Liver (tissue), 3 donors: ENCODE results near the gene SOX6.

Source experiments
- RXRA ChIP-seq, 2 donors: IDR thresholded peaks; 2 replicates each; pipeline ENCODE4 v1.6.1; 2017 to 2018; ENCODE audit warnings: antibody characterized with exemption in 2 of 2, mild to moderate bottlenecking in 1 of 2
- SP1 ChIP-seq: IDR thresholded peaks from 2 replicates; pipeline ENCODE4 v1.6.1; 2018; ENCODE audit warnings: antibody characterized with exemption, mild to moderate bottlenecking
- TAF1 ChIP-seq: conservative IDR thresholded peaks from 2 replicates; pipeline ENCODE4 v1.6.1; 2016; ENCODE audit warnings: antibody characterized with exemption, mild to moderate bottlenecking
- TF ChIP-seq, protein P1 (sequence below): fragments of 150-350 bp; IDR thresholded peaks from 2 replicates; pipeline ENCODE4 v1.5.1; 2017; ENCODE audit warnings: improper control_type of control experiment, low read depth, low read length; ENCODE audit not compliant: missing input control
- TF ChIP-seq, protein P2 (sequence below): IDR thresholded peaks from 2 replicates; pipeline ENCODE4 v1.6.1; 2016; ENCODE audit warnings: antibody characterized with exemption, mild to moderate bottlenecking
- TF ChIP-seq, protein P3 (sequence below): IDR thresholded peaks from 2 replicates; pipeline ENCODE4 v1.6.1; 2016; ENCODE audit warnings: antibody characterized with exemption
- TF ChIP-seq, protein P4 (sequence below): IDR thresholded peaks from 2 replicates; pipeline ENCODE4 v1.6.1; 2016; ENCODE audit warnings: antibody characterized with exemption
- donor health status: healthy.
- donor health status: healthy.

DNA sequence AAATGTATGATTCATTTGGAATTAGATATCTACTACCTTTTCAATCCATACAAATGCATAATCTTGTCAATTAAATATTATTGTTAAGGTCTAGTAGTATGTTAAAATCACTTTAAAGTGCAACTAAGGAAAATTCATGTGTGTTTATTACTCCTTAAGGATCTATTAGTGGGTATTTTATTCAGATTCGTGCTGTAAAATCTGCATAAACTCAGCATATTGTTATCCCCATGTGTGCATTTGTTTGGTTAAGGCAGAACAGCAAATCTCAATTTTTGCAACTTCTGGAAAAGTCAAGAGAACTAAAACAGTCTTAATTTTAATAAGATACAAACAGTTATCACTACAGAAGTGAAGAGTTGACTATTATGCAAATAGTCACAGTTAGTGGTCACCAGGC, 234.5 kb downstream of the SOX6 start:
- TF ChIP-seq, protein P1, sequence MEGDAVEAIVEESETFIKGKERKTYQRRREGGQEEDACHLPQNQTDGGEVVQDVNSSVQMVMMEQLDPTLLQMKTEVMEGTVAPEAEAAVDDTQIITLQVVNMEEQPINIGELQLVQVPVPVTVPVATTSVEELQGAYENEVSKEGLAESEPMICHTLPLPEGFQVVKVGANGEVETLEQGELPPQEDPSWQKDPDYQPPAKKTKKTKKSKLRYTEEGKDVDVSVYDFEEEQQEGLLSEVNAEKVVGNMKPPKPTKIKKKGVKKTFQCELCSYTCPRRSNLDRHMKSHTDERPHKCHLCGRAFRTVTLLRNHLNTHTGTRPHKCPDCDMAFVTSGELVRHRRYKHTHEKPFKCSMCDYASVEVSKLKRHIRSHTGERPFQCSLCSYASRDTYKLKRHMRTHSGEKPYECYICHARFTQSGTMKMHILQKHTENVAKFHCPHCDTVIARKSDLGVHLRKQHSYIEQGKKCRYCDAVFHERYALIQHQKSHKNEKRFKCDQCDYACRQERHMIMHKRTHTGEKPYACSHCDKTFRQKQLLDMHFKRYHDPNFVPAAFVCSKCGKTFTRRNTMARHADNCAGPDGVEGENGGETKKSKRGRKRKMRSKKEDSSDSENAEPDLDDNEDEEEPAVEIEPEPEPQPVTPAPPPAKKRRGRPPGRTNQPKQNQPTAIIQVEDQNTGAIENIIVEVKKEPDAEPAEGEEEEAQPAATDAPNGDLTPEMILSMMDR: no peak
- TF ChIP-seq, protein P2, sequence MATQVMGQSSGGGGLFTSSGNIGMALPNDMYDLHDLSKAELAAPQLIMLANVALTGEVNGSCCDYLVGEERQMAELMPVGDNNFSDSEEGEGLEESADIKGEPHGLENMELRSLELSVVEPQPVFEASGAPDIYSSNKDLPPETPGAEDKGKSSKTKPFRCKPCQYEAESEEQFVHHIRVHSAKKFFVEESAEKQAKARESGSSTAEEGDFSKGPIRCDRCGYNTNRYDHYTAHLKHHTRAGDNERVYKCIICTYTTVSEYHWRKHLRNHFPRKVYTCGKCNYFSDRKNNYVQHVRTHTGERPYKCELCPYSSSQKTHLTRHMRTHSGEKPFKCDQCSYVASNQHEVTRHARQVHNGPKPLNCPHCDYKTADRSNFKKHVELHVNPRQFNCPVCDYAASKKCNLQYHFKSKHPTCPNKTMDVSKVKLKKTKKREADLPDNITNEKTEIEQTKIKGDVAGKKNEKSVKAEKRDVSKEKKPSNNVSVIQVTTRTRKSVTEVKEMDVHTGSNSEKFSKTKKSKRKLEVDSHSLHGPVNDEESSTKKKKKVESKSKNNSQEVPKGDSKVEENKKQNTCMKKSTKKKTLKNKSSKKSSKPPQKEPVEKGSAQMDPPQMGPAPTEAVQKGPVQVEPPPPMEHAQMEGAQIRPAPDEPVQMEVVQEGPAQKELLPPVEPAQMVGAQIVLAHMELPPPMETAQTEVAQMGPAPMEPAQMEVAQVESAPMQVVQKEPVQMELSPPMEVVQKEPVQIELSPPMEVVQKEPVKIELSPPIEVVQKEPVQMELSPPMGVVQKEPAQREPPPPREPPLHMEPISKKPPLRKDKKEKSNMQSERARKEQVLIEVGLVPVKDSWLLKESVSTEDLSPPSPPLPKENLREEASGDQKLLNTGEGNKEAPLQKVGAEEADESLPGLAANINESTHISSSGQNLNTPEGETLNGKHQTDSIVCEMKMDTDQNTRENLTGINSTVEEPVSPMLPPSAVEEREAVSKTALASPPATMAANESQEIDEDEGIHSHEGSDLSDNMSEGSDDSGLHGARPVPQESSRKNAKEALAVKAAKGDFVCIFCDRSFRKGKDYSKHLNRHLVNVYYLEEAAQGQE: no peak
- no peak for TF ChIP-seq TAF1
- TF ChIP-seq RXRA (IDR thresholded peaks at IDR 0.05): no peak
- TF ChIP-seq, protein P3, sequence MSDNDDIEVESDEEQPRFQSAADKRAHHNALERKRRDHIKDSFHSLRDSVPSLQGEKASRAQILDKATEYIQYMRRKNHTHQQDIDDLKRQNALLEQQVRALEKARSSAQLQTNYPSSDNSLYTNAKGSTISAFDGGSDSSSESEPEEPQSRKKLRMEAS: no peak
- no peak for TF ChIP-seq SP1
- TF ChIP-seq, protein P4, sequence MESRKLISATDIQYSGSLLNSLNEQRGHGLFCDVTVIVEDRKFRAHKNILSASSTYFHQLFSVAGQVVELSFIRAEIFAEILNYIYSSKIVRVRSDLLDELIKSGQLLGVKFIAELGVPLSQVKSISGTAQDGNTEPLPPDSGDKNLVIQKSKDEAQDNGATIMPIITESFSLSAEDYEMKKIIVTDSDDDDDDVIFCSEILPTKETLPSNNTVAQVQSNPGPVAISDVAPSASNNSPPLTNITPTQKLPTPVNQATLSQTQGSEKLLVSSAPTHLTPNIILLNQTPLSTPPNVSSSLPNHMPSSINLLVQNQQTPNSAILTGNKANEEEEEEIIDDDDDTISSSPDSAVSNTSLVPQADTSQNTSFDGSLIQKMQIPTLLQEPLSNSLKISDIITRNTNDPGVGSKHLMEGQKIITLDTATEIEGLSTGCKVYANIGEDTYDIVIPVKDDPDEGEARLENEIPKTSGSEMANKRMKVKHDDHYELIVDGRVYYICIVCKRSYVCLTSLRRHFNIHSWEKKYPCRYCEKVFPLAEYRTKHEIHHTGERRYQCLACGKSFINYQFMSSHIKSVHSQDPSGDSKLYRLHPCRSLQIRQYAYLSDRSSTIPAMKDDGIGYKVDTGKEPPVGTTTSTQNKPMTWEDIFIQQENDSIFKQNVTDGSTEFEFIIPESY: no peak
